GM11168 (cell line): ENCODE measurements around the gene NAPG.
"Not testable (repeated sequence)": the region's sequence is repeated elsewhere in the genome, so short reads cannot be mapped to it uniquely, and the experiment has no call there.

Experiments used
- in situ Hi-C: fragments of 300-500 bp; cut with MboI; formaldehyde crosslinking; loops from one replicate; pipeline ENCODE4 v1.12.0; 2022; ENCODE audit warnings: low sequenced_read_pairs; ENCODE audit not compliant: unreplicated experiment

The NAPG gene

GRCh38 chr18:10571537-10571936 is 45.7 kb downstream of the NAPG start:
- in situ Hi-C loops: loop anchor here (25.0 kb wide), 1 partner anchor 91 kb away; no protein-coding TSS in a partner anchor

- in situ Hi-C loops: loop anchor here (25.0 kb wide), 1 partner anchor 89 kb away; no protein-coding TSS in a partner anchor
Measured at GRCh38 chr18:10573261-10573660, 47.4 kb downstream of the NAPG start.

GRCh38 chr18:10574412-10574811 is 48.6 kb downstream of the NAPG start:
- in situ Hi-C loops: loop anchor here (25.0 kb wide), 1 partner anchor 88 kb away; no protein-coding TSS in a partner anchor

GRCh38 chr18:10577842-10578572 is 52.2 kb downstream of the NAPG start:
- in situ Hi-C loops: not testable (repeated sequence)

- in situ Hi-C loops: not testable (repeated sequence)
Measured at GRCh38 chr18:10578573-10578899, 52.7 kb downstream of the NAPG start.

GRCh38 chr18:10579079-10579867 is 53.4 kb downstream of the NAPG start:
- in situ Hi-C loops: no loop called here

GRCh38 chr18:10580215-10580614 is 54.4 kb downstream of the NAPG start:
- in situ Hi-C loops: no loop called here

GRCh38 chr18:10585260-10585659 is 59.4 kb downstream of the NAPG start:
- in situ Hi-C loops: no loop called here

- in situ Hi-C loops: no loop called here
Measured at GRCh38 chr18:10588975-10589374, 63.1 kb downstream of the NAPG start.

- in situ Hi-C loops: no loop called here
Measured at GRCh38 chr18:10590412-10590811, 64.6 kb downstream of the NAPG start.

- in situ Hi-C loops: no loop called here
Measured at GRCh38 chr18:10591896-10592295, 66.1 kb downstream of the NAPG start.

- in situ Hi-C loops: not testable (repeated sequence)
Measured at GRCh38 chr18:10593366-10594022, 67.7 kb downstream of the NAPG start.

- in situ Hi-C loops: loop anchor here (5.0 kb wide), 1 partner anchor 1326 kb away; no protein-coding TSS in a partner anchor
Measured at GRCh38 chr18:10595917-10596316, 70.1 kb downstream of the NAPG start.

- in situ Hi-C loops: loop anchor here (5.0 kb wide), 1 partner anchor 1325 kb away; no protein-coding TSS in a partner anchor
Measured at GRCh38 chr18:10597695-10598094, 71.9 kb downstream of the NAPG start.

GRCh38 chr18:10600701-10601100 is 74.9 kb downstream of the NAPG start:
- in situ Hi-C loops: not testable (repeated sequence)
